K562 (cell line): ENCODE measurements around the gene AGPAT1. TPM values are rescaled to one million over a fixed set of nuclear protein-coding genes. Genes with fewer than 3 reads are reported as not detected.

Experiments
- ATAC-seq: fragments of 200-7000 bp; cut with Tn5 transposase; 3 replicates; pipeline ENCODE4 v1.9.1; 2020; ENCODE audit warnings: moderate library complexity
- BruUV-seq: library from RNA; stranded (reverse); fragments of 400-500 nt; replicated peaks from 2 replicates; lab custom pipeline; 2021; lab: Mats Ljungman, UMichigan
- CTCF ChIA-PET: fragments of 300-600 bp; formaldehyde crosslinking; extraction: SDS; loops from one replicate; lab custom pipeline; 2021; ENCODE audit warnings: low intra/inter-chr PET ratio; lab: Yijun Ruan, JAX
- POLR2A ChIA-PET: fragments of 300-600, 350-650 bp; sonication (Branson Sonifier 250); formaldehyde crosslinking; extraction: SDS; loops from one replicate; lab custom pipeline; 2021; ENCODE audit warnings: antibody characterized with exemption, inconsistent platforms; lab: Yijun Ruan, JAX
- DNase-seq, 4 experiments: peaks; one replicate each; pipeline versions ENCODE4 v3.0.0 to v3.0.0-alpha.2; 2011 to 2018; ENCODE audit warnings: low spot score in 3 of 4, mixed read lengths in 3 of 4; ENCODE audit errors: extremely low read depth in 1 of 4
- FAIRE-seq: peaks from 2 replicates; lab custom pipeline; 2011; peaks lifted over from hg19 to GRCh38; lab: Jason Lieb, UNC
- H2AFZ ChIP-seq: 2 replicates; pipeline ENCODE4 v1.6.0; 2011; ENCODE audit warnings: low read depth, low read length, control low read depth, inconsistent platforms
- H3K27ac ChIP-seq: fragments of 200-600 bp; 3 replicates; pipeline ENCODE4 v1.8.0; 2011; ENCODE audit warnings: low read depth, mild to moderate bottlenecking, control low read depth, inconsistent platforms, low read length, moderate library complexity, mixed read lengths; ENCODE audit errors: extremely low read depth
- H3K27me3 ChIP-seq, 2 experiments: fragments of 300-600 bp in 1 of 2; 2 replicates in 1 of 2; 3 replicates in 1 of 2; pipeline versions ENCODE4 v1.6.0 to v1.8.0; 2011; ENCODE audit warnings: inconsistent platforms in 2 of 2, low read length in 2 of 2, mild to moderate bottlenecking in 1 of 2, mixed read lengths in 1 of 2, moderate library complexity in 1 of 2; ENCODE audit not compliant: control insufficient read depth in 2 of 2, insufficient read depth in 2 of 2
- H3K36me3 ChIP-seq: fragments of 300-600 bp; 3 replicates; pipeline ENCODE4 v1.8.0; 2011; ENCODE audit warnings: mild to moderate bottlenecking, low read length, inconsistent platforms; ENCODE audit not compliant: control insufficient read depth, insufficient read depth
- H3K4me1 ChIP-seq, 2 experiments: fragments of 200-600 bp in 1 of 2; replicated peaks in 1 of 2; 2 replicates in 1 of 2; 3 replicates in 1 of 2; pipeline versions ENCODE4 v1.5.1 to v1.8.0; 2011; ENCODE audit warnings: inconsistent platforms in 2 of 2, low read length in 2 of 2, mild to moderate bottlenecking in 1 of 2, mixed read lengths in 1 of 2, moderate library complexity in 1 of 2; ENCODE audit not compliant: control insufficient read depth in 2 of 2, insufficient read depth in 2 of 2
- H3K4me2 ChIP-seq: 2 replicates; pipeline ENCODE4 v1.6.1; 2011; ENCODE audit warnings: low read length, control low read depth, inconsistent platforms, mixed read lengths; ENCODE audit not compliant: insufficient read depth
- H3K4me3 ChIP-seq: fragments of 200-600 bp; sonication (generic), shearing (Covaris generic); 2 replicates; pipeline ENCODE4 v1.5.1; 2016; ENCODE audit warnings: control low read depth, inconsistent platforms
- H3K79me2 ChIP-seq: fragments of 200-600 bp; 3 replicates; pipeline ENCODE4 v1.8.0; 2011; ENCODE audit warnings: low read length, inconsistent platforms; ENCODE audit not compliant: control insufficient read depth, insufficient read depth
- H3K9ac ChIP-seq, 2 experiments: 2 replicates each; pipeline versions ENCODE4 v1.6.0 to v1.6.1; 2011; ENCODE audit warnings: low read depth in 2 of 2, low read length in 2 of 2, control low read depth in 1 of 2, inconsistent platforms in 1 of 2, mild to moderate bottlenecking in 1 of 2, mixed read lengths in 1 of 2; ENCODE audit not compliant: insufficient read depth in 1 of 2
- H3K9me1 ChIP-seq: one replicate; pipeline ENCODE4 v1.6.0; 2011; ENCODE audit warnings: inconsistent platforms, mild to moderate bottlenecking, low read length, moderate library complexity; ENCODE audit not compliant: control insufficient read depth, insufficient read depth
- H3K9me3 ChIP-seq: replicated peaks from 2 replicates; pipeline ENCODE4 v1.5.1; 2011; ENCODE audit warnings: low read depth, low read length, inconsistent platforms; ENCODE audit not compliant: control insufficient read depth, insufficient read depth
- H4K20me1 ChIP-seq: replicated peaks from 2 replicates; pipeline ENCODE4 v1.6.1; 2011; ENCODE audit warnings: low read length, inconsistent platforms, mixed read lengths; ENCODE audit not compliant: control insufficient read depth, insufficient read depth
- DDX20 ChIP-seq: fragments of 450-650 bp; IDR thresholded peaks from 2 replicates; pipeline ENCODE4 v1.6.1; 2016; ENCODE audit warnings: missing genetic modification characterization, low read depth, mild to moderate bottlenecking, missing compliant biosample characterization, moderate library complexity
- E2F8 ChIP-seq: fragments of 450-650 bp; IDR thresholded peaks from 2 replicates; pipeline ENCODE4 v1.7.1; 2018; ENCODE audit warnings: mild to moderate bottlenecking, low read depth; ENCODE audit not compliant: partially characterized antibody
- GATAD2B ChIP-seq: fragments of 450-650 bp; IDR thresholded peaks from 2 replicates; pipeline ENCODE4 v1.6.1; 2017; ENCODE audit warnings: mild to moderate bottlenecking, borderline replicate concordance
- MLX ChIP-seq, 2 experiments: fragments of 450-650 bp in 1 of 2; sonication (generic) in 1 of 2; formaldehyde crosslinking; conservative IDR thresholded peaks; 2 replicates each; pipeline versions ENCODE4 v1.4.0 to v1.8.1; 2020 to 2022; ENCODE audit warnings: mild to moderate bottlenecking in 1 of 2, missing genetic modification reagents in 1 of 2
- NFIX ChIP-seq: fragments of 250-450 bp; sonication (Bioruptor Pico); IDR thresholded peaks from 2 replicates; pipeline ENCODE4 v1.4.0; 2020; ENCODE audit warnings: low read depth, mild to moderate bottlenecking, moderate library complexity
- PURB ChIP-seq: sonication (generic); formaldehyde crosslinking; IDR thresholded peaks from 2 replicates; pipeline ENCODE4 v1.9.0; 2021; ENCODE audit warnings: low read depth, mild to moderate bottlenecking, missing genetic modification reagents
- RBBP5 ChIP-seq: fragments of 200-600 bp; sonication (generic); IDR thresholded peaks from 2 replicates; pipeline ENCODE4 v1.6.1; 2012; ENCODE audit warnings: borderline replicate concordance, mild to moderate bottlenecking, low read length, control low read depth, inconsistent platforms; ENCODE audit not compliant: insufficient read depth, poor library complexity, severe bottlenecking
- ZBTB33 ChIP-seq: sonication (generic); formaldehyde crosslinking; IDR thresholded peaks from 2 replicates; pipeline ENCODE4 v1.8.1; 2023; ENCODE audit warnings: mild to moderate bottlenecking, missing genetic modification reagents
- ZNF232 ChIP-seq: sonication (generic); formaldehyde crosslinking; IDR thresholded peaks from 2 replicates; pipeline ENCODE4 v1.8.0; 2022; ENCODE audit warnings: mild to moderate bottlenecking, missing genetic modification reagents
- WGBS: fragments of 100-300 bp; shearing (Covaris generic); methylation state at CpG from one replicate; pipeline ENCODE4 v1.1.6; 2016; ENCODE audit warnings: low coverage, mixed read lengths; ENCODE audit not compliant: insufficient coverage; ENCODE audit errors: missing lambda C conversion rate; 5-methylcytosine and 5-hydroxymethylcytosine counted together
- in situ Hi-C: fragments of 300-500 bp; cut with MboI; formaldehyde crosslinking; loops from 4 replicates; pipeline ENCODE4 v1.15.0; 2018; ENCODE audit warnings: inconsistent platforms, mixed read lengths
- intact Hi-C: fragments of 100-400 bp; cut with micrococcal nuclease; formaldehyde crosslinking; loops from 2 replicates; pipeline ENCODE4 v1.14.2; 2022
- polyA plus RNA-seq, 8 experiments: library from polyadenylated mRNA; depleted of rRNA in 4 of 8; stranded (reverse) in 5 of 8; unstranded in 3 of 8; fragments of >200 nt; fragmentation: Nextera tagmentation in 2 of 8; fragmentation: Illumina TruSeq in 1 of 8; extraction: Ambion mirVana in 2 of 8; extraction: Trizol in 1 of 8; gene quantifications; 2 replicates each; pipeline versions ENCODE4 v1.2.1 to v1.2.3, GENCODE V29; 2011 to 2014; ENCODE audit warnings: inconsistent platforms in 1 of 8, missing spikeins in 1 of 8
- total RNA-seq, 7 experiments: library from RNA; depleted of rRNA in 6 of 7; stranded (reverse); fragments of >200 nt in 6 of 7; fragmentation: Illumina TruSeq in 2 of 7; extraction: Trizol in 2 of 7; gene quantifications; 2 replicates each; pipeline versions ENCODE4 v1.2.1 to v1.2.3, GENCODE V29; 2011 to 2021; ENCODE audit warnings: low replicate concordance in 1 of 7
- TF ChIP-seq, protein P1 (sequence below): fragments of 200-400 bp; formaldehyde crosslinking; IDR thresholded peaks from 2 replicates; pipeline ENCODE4 v1.6.1; 2017; ENCODE audit warnings: mild to moderate bottlenecking, low read depth, low read length, moderate library complexity
- TF ChIP-seq, protein P2 (sequence below): sonication (generic); formaldehyde crosslinking; IDR thresholded peaks from 2 replicates; pipeline ENCODE4 v1.8.0; 2022; ENCODE audit warnings: mild to moderate bottlenecking, missing genetic modification reagents

Gene AGPAT1
- total and polyA plus RNA-seq, 9 of the 15 experiments (the other 6 are each of a cell fraction or from before 2014, with no cell fraction given), result 37.9 to 176 (median 69.4) TPM

GRCh38 chr6:32149092-32149755 lies 26.7 kb downstream of the AGPAT1 start:
- Histone ChIP-seq H2AFZ (no peak overlapping the region), H3K4me2 (no peak overlapping the region), H4K20me1 (no peaks in the 10 kb centered on the region), H3K36me3 (no peaks in the 10 kb centered on the region), H3K9ac (no peak overlapping the region), H3K9me3 (no peaks in the 10 kb centered on the region), H3K9me1 (no peaks in the 10 kb centered on the region), H3K27me3 (no peaks in the 10 kb centered on the region), H3K27ac (no peak overlapping the region), H3K79me2 (peaks cover 20% of the 10 kb centered on the region), H3K4me1 (peaks cover 23 to 45% of the 10 kb centered on the region in 2 experiments), H3K4me3 (no peak overlapping the region)
- WGBS, result 90% methylated on average over 31 of the region's 47 CpGs
- ChIA-PET POLR2A (interaction anchor here (0.6 to 2.0 kb wide), 5 partner anchors 9 to 1531 kb away, joined by 3 to 11 read pairs (median 3); no protein-coding TSS in a partner anchor), CTCF (no interaction called here)
- DNase-seq, result no peak
- FAIRE-seq, result no peak
- ATAC-seq, result no peak
- in situ Hi-C loops (no loop called here), intact Hi-C loops (no loop called here)
- no TSS peak for BruUV-seq
- TF ChIP-seq, protein P1, sequence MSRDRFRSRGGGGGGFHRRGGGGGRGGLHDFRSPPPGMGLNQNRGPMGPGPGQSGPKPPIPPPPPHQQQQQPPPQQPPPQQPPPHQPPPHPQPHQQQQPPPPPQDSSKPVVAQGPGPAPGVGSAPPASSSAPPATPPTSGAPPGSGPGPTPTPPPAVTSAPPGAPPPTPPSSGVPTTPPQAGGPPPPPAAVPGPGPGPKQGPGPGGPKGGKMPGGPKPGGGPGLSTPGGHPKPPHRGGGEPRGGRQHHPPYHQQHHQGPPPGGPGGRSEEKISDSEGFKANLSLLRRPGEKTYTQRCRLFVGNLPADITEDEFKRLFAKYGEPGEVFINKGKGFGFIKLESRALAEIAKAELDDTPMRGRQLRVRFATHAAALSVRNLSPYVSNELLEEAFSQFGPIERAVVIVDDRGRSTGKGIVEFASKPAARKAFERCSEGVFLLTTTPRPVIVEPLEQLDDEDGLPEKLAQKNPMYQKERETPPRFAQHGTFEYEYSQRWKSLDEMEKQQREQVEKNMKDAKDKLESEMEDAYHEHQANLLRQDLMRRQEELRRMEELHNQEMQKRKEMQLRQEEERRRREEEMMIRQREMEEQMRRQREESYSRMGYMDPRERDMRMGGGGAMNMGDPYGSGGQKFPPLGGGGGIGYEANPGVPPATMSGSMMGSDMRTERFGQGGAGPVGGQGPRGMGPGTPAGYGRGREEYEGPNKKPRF, result no peak
- TF ChIP-seq PURB, result no peak
- TF ChIP-seq, protein P2, sequence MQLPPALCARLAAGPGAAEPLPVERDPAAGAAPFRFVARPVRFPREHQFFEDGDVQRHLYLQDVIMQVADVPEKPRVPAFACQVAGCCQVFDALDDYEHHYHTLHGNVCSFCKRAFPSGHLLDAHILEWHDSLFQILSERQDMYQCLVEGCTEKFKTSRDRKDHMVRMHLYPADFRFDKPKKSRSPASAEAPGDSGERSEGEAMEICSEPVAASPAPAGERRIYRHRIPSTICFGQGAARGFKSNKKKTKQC (CRISPR knock-in tag), result no peak
- TF ChIP-seq E2F8, result no peak
- no peak for TF ChIP-seq DDX20 (tag)
- no peak for TF ChIP-seq GATAD2B
- TF ChIP-seq MLX (CRISPR knock-in tag; conservative IDR thresholded peaks at IDR 0.05), result no peak
- no peak for TF ChIP-seq NFIX (CRISPR knock-in tag)
- no peak for TF ChIP-seq ZNF232
- 0 out of 2 replicates have a peak, but pooled peaks have one; percentile 42 for TF ChIP-seq ZBTB33 (CRISPR knock-in tag)
- TF ChIP-seq RBBP5, result no peak
